Activated CD4-positive, alpha-beta memory T cell treated with anti-CD3 and anti-CD28 coated beads, Interleukin-2, amount 10 ng/mL, durations not matched to agents 7 days and 5 days (primary cell): ENCODE results near the gene GABBR2. TPM values are rescaled to one million over a fixed set of nuclear protein-coding genes. Genes with fewer than 3 reads are reported as not detected.

Experiments used
- CTCF ChIA-PET: fragments of 350-600 bp; sonication (Branson Sonifier 250); formaldehyde crosslinking; loops from one replicate; lab custom pipeline; 2021; ENCODE audit warnings: antibody characterized with exemption, inconsistent platforms; lab: Charles Lee
- POLR2A ChIA-PET: fragments of 350-600 bp; sonication (Branson Sonifier 250); formaldehyde crosslinking; loops from one replicate; lab custom pipeline; 2021; ENCODE audit warnings: antibody characterized with exemption; lab: Charles Lee
- DNase-seq: peaks from one replicate; pipeline ENCODE4 v3.0.0-alpha.2; 2020
- H3K27ac Mint-ChIP-seq: one replicate; pipeline ENCODE4 v1.8.0; 2021; ENCODE audit warnings: mild to moderate bottlenecking, mixed read lengths
- H3K27me3 Mint-ChIP-seq: one replicate; pipeline ENCODE4 v1.8.0; 2021; ENCODE audit warnings: mixed read lengths
- H3K36me3 Mint-ChIP-seq: one replicate; pipeline ENCODE4 v1.8.0; 2021; ENCODE audit warnings: low read depth, mixed read lengths
- H3K4me1 Mint-ChIP-seq: one replicate; pipeline ENCODE4 v1.8.0; 2021; ENCODE audit warnings: mixed read lengths
- H3K4me3 Mint-ChIP-seq: one replicate; pipeline ENCODE4 v1.8.0; 2021; ENCODE audit warnings: mild to moderate bottlenecking, mixed read lengths
- H3K9me3 Mint-ChIP-seq: one replicate; pipeline ENCODE4 v1.8.0; 2021; ENCODE audit warnings: mixed read lengths
- total RNA-seq, 2 experiments: library from RNA; stranded (reverse); gene quantifications; one replicate each; pipeline ENCODE4 v1.2.3, GENCODE V29; 2021

GABBR2 gene
- total RNA-seq, 2 experiments from 2014 or later, result not detected

DNA sequence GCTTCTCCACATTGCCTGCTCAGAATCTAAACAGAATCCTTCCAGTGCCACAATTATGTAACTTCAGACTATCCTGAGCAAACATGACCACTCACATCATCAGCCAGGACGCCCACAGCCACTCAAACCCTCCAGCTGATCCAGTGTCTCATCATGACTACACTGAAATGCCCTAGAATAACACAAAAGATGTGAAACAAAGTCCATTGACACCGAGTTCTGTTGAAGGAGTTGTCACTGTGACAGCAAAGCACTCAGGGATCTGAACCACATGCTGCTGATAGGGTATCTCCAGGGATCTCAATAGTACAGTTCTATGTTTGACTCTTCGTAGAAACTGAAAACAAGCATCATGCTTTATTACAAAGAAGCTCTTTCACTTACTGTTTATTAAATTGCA lies 150.2 kb downstream of the GABBR2 start:
- no peaks in the 10 kb centered on the region for H3K9me3 Mint-ChIP-seq
- CTCF ChIA-PET, result no interaction called here
- no peaks in the 10 kb centered on the region for H3K36me3 Mint-ChIP-seq
- no peak overlapping the region for H3K27ac Mint-ChIP-seq
- POLR2A ChIA-PET, result no interaction called here
- no peak for DNase-seq
- H3K27me3 Mint-ChIP-seq, result peaks cover 24% of the 10 kb centered on the region
- H3K4me3 Mint-ChIP-seq, result no peak overlapping the region
- no peaks in the 10 kb centered on the region for H3K4me1 Mint-ChIP-seq

DNA sequence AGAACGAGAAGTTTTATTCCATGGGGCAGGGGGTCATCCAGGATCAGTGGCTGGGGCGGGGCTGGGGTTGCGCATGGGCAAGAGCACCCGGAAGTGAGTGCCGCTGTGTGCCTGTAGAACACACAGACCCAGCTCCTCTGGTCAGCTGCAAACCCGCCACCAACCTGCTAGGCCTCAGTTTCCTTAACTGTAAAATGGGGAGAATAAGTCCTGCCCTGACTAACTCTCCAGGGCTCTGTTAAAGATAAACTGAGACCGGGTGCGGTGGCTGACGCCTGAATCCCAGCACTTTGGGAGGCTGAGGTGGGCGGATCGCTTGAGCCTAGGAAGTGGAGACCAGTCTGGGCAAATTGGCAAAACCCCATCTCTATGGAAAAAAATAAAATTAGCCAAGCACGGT lies 152.2 kb downstream of the GABBR2 start:
- Mint-ChIP-seq H3K27me3 (peaks cover 24% of the 10 kb centered on the region), H3K27ac (no peak overlapping the region)
- CTCF ChIA-PET, result no interaction called here

DNA sequence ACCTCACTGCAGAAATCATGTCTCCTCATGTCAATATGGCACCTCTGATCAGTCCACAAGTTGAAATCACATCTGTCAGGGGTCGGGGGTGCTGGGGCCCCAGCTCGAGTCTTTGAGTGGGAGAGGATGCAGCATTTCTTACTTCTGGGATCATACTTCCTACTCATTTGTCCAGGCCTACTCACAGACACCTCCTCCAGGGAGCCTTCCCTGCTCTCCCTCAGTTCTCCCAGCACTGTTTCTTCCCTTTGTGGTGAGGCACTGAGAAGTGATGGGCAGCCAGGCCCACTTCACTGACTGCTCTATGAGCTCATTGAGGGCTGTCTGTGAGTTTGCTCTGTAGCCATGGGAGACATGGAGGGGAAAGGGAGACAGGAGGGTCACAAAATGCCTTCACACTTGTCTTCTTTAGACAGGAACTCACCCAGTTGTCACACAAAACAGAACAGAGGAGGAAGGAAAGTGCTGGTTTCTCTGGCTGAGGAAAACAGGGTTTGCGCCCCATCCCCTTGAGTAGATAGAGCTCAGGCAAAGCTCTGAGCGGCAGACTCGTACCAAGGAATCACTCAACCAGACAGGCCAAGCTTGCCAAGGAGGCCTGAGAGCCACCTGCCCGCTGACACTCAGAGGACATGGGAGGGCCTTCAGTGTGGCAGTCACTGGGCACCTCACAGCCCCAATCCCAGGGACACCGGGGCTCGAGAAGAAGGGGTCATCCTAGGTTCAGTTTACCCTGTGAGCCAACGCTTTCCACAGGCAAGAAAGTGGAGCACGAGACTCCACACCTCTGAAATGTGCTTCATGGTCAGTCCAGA lies 152.9 kb downstream of the GABBR2 start:
- Mint-ChIP-seq H3K36me3 (no peaks in the 10 kb centered on the region), H3K9me3 (no peaks in the 10 kb centered on the region), H3K4me1 (no peaks in the 10 kb centered on the region), H3K4me3 (no peak overlapping the region), H3K27ac (no peak overlapping the region), H3K27me3 (peaks cover 24% of the 10 kb centered on the region)
- no peak for DNase-seq
- POLR2A ChIA-PET, result no interaction called here
- CTCF ChIA-PET, result no interaction called here

More for the DNA sequence above, 152.2 kb downstream of the GABBR2 start:
- DNase-seq, result no peak
- H3K9me3 Mint-ChIP-seq, result no peaks in the 10 kb centered on the region
- no peak overlapping the region for H3K4me3 Mint-ChIP-seq
- H3K36me3 Mint-ChIP-seq, result no peaks in the 10 kb centered on the region
- POLR2A ChIA-PET, result no interaction called here
- no peaks in the 10 kb centered on the region for H3K4me1 Mint-ChIP-seq

DNA sequence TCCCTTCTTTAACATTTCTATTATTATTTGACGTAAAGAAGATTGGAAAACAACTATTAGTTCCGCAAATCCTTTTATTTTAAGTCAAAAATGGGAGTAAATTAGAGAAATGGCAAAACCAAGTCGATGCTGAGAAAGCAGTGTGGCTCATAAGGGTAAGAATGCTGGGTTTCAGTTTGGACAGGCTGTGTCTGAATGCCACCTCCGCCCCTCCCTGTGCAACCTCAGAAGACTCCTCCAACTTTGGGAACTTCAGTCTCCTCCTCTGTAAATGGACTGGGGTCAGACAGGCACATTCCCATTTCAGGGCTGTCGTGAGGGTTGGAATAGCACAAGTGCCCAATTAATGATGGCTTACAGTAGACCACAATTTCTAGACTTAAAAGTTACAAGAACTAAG lies 154.0 kb downstream of the GABBR2 start:
- H3K36me3 Mint-ChIP-seq, result no peaks in the 10 kb centered on the region
- no peak for DNase-seq
- H3K4me3 Mint-ChIP-seq, result no peak overlapping the region
- H3K27ac Mint-ChIP-seq, result no peak overlapping the region
- no peaks in the 10 kb centered on the region for H3K9me3 Mint-ChIP-seq
- peaks cover 22% of the 10 kb centered on the region for H3K27me3 Mint-ChIP-seq
- POLR2A ChIA-PET, result no interaction called here
- CTCF ChIA-PET, result no interaction called here
- no peaks in the 10 kb centered on the region for H3K4me1 Mint-ChIP-seq

GRCh38 chr9:98552331-98552730 lies 156.4 kb downstream of the GABBR2 start:
- Mint-ChIP-seq H3K36me3 (no peaks in the 10 kb centered on the region), H3K27ac (no peak overlapping the region), H3K27me3 (peaks cover 20% of the 10 kb centered on the region), H3K4me1 (no peaks in the 10 kb centered on the region), H3K9me3 (no peaks in the 10 kb centered on the region), H3K4me3 (no peak overlapping the region)
- POLR2A ChIA-PET, result no interaction called here
- DNase-seq, result no peak
- CTCF ChIA-PET, result no interaction called here

- H3K4me3 Mint-ChIP-seq, result no peak overlapping the region
- H3K9me3 Mint-ChIP-seq, result no peaks in the 10 kb centered on the region
- CTCF ChIA-PET, result no interaction called here
- peaks cover 21% of the 10 kb centered on the region for H3K27me3 Mint-ChIP-seq
- DNase-seq, result no peak
- H3K36me3 Mint-ChIP-seq, result no peaks in the 10 kb centered on the region
- H3K4me1 Mint-ChIP-seq, result no peaks in the 10 kb centered on the region
- H3K27ac Mint-ChIP-seq, result no peak overlapping the region
- POLR2A ChIA-PET, result no interaction called here
These were observed 157.0 kb downstream of the GABBR2 start for GRCh38 chr9:98551511-98552286.

DNA sequence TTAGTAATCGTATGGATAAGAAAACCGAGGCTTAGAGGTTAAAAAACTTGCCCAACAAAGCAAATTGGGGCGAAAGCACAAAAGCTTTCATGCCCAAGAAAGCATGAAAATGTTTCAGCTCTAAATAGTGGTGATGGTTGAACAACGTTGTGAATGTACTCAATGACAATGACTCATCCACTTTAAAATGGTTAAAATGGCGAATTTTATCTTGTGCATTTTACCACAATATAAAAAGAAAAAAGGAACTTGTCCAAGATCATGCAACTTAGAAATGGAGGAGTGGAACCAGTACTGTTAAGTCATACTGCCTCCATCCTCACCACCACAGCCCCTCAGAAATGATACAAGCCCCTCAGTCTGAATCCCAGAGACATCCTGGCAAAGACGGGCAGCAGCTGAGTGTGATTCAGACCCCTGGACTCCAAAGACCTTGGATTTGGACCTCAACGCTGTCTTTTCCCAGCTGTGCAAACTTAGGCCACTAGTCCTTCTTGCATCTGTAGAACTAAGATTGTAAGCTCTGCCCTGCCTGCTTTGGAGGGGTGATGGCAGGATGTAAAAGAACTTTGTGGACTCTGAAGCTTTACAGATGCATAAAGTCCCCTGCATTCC lies 158.4 kb downstream of the GABBR2 start:
- Mint-ChIP-seq H3K27me3 (peaks cover 25% of the 10 kb centered on the region), H3K9me3 (no peaks in the 10 kb centered on the region), H3K27ac (no peak overlapping the region), H3K36me3 (no peaks in the 10 kb centered on the region), H3K4me1 (no peaks in the 10 kb centered on the region), H3K4me3 (no peak overlapping the region)
- DNase-seq, result no peak
- ChIA-PET POLR2A (no interaction called here), CTCF (no interaction called here)

- no peak overlapping the region for H3K4me3 Mint-ChIP-seq
- no peak overlapping the region for H3K27ac Mint-ChIP-seq
- DNase-seq, result no peak
- H3K4me1 Mint-ChIP-seq, result no peaks in the 10 kb centered on the region
- ChIA-PET POLR2A (no interaction called here), CTCF (no interaction called here)
- H3K36me3 Mint-ChIP-seq, result no peaks in the 10 kb centered on the region
- peaks cover 30% of the 10 kb centered on the region for H3K27me3 Mint-ChIP-seq
- H3K9me3 Mint-ChIP-seq, result no peaks in the 10 kb centered on the region
These were observed 159.3 kb downstream of the GABBR2 start for GRCh38 chr9:98549401-98549800.

GRCh38 chr9:98547606-98548005 lies 161.1 kb downstream of the GABBR2 start:
- Mint-ChIP-seq H3K27ac (no peak overlapping the region), H3K36me3 (no peaks in the 10 kb centered on the region), H3K9me3 (no peaks in the 10 kb centered on the region), H3K4me3 (no peak overlapping the region), H3K4me1 (peaks cover 3% of the 10 kb centered on the region), H3K27me3 (peaks cover 32% of the 10 kb centered on the region)
- DNase-seq, result no peak
- ChIA-PET CTCF (no interaction called here), POLR2A (no interaction called here)

DNA sequence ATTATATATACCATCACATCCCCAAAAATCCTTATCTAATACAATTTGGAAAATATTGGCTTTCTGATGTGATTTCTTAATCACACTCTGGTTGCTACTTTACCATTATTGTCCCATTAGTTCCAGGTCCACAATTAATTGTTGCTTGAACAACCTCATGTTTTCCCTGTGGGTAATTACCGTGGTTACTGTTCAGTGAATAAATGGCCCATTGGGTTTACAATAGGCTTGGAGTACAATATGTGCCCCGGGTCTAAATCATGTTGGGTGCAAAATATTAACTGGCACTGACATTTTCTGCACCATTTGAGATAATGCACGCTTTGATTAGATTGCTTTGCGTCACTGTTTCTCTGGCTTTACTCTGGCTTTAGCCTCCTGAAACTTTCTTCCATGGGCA lies 163.7 kb downstream of the GABBR2 start:
- Mint-ChIP-seq H3K4me3 (no peak overlapping the region), H3K9me3 (no peaks in the 10 kb centered on the region), H3K4me1 (peaks cover 3% of the 10 kb centered on the region), H3K27ac (no peak overlapping the region), H3K36me3 (no peaks in the 10 kb centered on the region), H3K27me3 (peaks cover 34% of the 10 kb centered on the region)
- DNase-seq, result no peak
- CTCF ChIA-PET, result interaction anchor here (1.1 kb wide), 1 partner anchor 9 kb away, joined by 3 read pairs; no protein-coding TSS in a partner anchor
- POLR2A ChIA-PET, result no interaction called here

DNA sequence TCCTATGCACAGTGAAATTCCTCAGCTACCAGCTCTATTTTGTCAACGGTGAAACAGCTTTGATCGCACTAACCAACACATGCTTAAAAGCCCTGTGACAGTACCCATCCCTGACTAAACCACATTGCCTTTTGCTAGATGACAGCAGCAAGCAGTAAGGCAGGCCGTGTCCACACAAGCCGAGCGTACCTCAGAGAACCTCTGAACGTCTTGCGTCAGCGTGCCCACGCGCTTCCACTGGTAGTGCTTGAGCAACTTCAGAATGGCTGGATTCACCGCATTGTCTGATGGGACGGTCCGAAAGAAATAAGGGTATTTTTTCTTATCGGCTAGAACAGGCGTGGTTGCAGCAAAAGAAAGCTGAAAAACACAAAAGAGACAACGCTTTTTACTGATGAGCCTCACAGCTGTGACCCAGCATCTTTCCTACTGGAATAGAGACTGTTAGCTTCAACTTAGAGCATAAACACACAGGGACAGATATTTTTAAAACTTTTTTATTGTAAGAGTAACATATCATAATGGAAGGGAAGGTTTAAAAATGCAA lies 167.0 kb downstream of the GABBR2 start:
- POLR2A ChIA-PET, result no interaction called here
- no peak for DNase-seq
- H3K27ac Mint-ChIP-seq, result no peak overlapping the region
- H3K36me3 Mint-ChIP-seq, result no peaks in the 10 kb centered on the region
- CTCF ChIA-PET, result no interaction called here
- H3K4me1 Mint-ChIP-seq, result peaks cover 3% of the 10 kb centered on the region
- H3K27me3 Mint-ChIP-seq, result peaks cover 28% of the 10 kb centered on the region
- no peak overlapping the region for H3K4me3 Mint-ChIP-seq
- no peaks in the 10 kb centered on the region for H3K9me3 Mint-ChIP-seq

DNA sequence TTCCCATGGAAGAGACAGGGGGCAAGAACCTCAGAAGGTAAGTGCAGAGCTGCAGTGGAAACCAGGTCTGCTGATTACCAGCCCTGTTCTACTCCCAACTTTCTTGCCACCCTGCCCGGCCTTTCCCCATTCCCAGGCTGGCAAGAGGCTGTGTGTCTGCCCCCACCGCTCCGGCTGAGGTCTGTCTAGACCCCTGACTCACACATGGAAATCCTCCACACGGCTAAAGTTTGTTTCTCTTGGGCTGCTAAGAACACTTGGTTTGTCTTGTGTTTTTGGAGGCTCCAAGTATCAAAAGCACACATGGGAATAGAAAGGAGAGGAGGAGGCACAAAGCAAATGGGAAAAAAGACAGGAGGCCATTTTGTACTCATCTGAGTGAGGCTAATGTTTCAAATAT lies 168.3 kb downstream of the GABBR2 start:
- Mint-ChIP-seq H3K4me1 (peaks cover 3% of the 10 kb centered on the region), H3K4me3 (no peak overlapping the region), H3K9me3 (no peaks in the 10 kb centered on the region), H3K27ac (no peak overlapping the region), H3K36me3 (no peaks in the 10 kb centered on the region), H3K27me3 (peaks cover 25% of the 10 kb centered on the region)
- CTCF ChIA-PET, result no interaction called here
- no peak for DNase-seq
- POLR2A ChIA-PET, result no interaction called here

GRCh38 chr9:98539954-98540353 lies 168.8 kb downstream of the GABBR2 start:
- CTCF ChIA-PET, result interaction anchor here (0.7 kb wide), 1 partner anchor 79 kb away, joined by 4 read pairs; no protein-coding TSS in a partner anchor
- peaks cover 3% of the 10 kb centered on the region for H3K4me1 Mint-ChIP-seq

More at GRCh38 chr9:98539954-98540353, 168.8 kb downstream of the GABBR2 start:
- POLR2A ChIA-PET, result no interaction called here
- Mint-ChIP-seq H3K4me3 (no peak overlapping the region), H3K27ac (no peak overlapping the region), H3K9me3 (no peaks in the 10 kb centered on the region), H3K36me3 (no peaks in the 10 kb centered on the region), H3K27me3 (peaks cover 21% of the 10 kb centered on the region)
- no peak for DNase-seq
